Measurements from ENCODE around the gene ATP6V0E2.

The ATP6V0E2 gene

GRCh38 chr7:149838992-149839408, 34.8 kb upstream of the ATP6V0E2 start:
- no peak for FAIRE-seq

GRCh38 chr7:149839933-149840332, 33.8 kb upstream of the ATP6V0E2 start:
- peak; percentile 84 for FAIRE-seq

- FAIRE-seq = no peak
Observed at GRCh38 chr7:149843566-149843965, 30.2 kb upstream of the ATP6V0E2 start.

GRCh38 chr7:149844445-149844844, 29.3 kb upstream of the ATP6V0E2 start:
- no peak for FAIRE-seq

GRCh38 chr7:149845257-149845980, 28.4 kb upstream of the ATP6V0E2 start:
- no peak for FAIRE-seq

- FAIRE-seq = no peak
Observed at GRCh38 chr7:149846021-149846420, 27.7 kb upstream of the ATP6V0E2 start.

GRCh38 chr7:149846436-149847046, 27.2 kb upstream of the ATP6V0E2 start:
- FAIRE-seq = no peak

- FAIRE-seq = no peak
Observed at GRCh38 chr7:149849174-149849573, 24.6 kb upstream of the ATP6V0E2 start.

- FAIRE-seq = no peak
Observed at GRCh38 chr7:149850007-149850594, 23.7 kb upstream of the ATP6V0E2 start.

GRCh38 chr7:149850716-149851115, 23.1 kb upstream of the ATP6V0E2 start:
- FAIRE-seq = no peak

- FAIRE-seq = no peak
Observed at GRCh38 chr7:149851449-149851848, 22.3 kb upstream of the ATP6V0E2 start.

GRCh38 chr7:149853157-149853556, 20.6 kb upstream of the ATP6V0E2 start:
- FAIRE-seq = no peak

- no peak for FAIRE-seq
Observed at GRCh38 chr7:149854611-149855360, 19.0 kb upstream of the ATP6V0E2 start.

- no peak for FAIRE-seq
Observed at GRCh38 chr7:149855361-149856305, 18.1 kb upstream of the ATP6V0E2 start.

- no peak for FAIRE-seq
Observed at GRCh38 chr7:149856583-149856982, 17.2 kb upstream of the ATP6V0E2 start.

- no peak for FAIRE-seq
Observed at GRCh38 chr7:149859369-149859768, 14.4 kb upstream of the ATP6V0E2 start.

GRCh38 chr7:149859876-149860275, 13.9 kb upstream of the ATP6V0E2 start:
- FAIRE-seq = no peak

GRCh38 chr7:149860821-149861727, 12.7 kb upstream of the ATP6V0E2 start:
- FAIRE-seq = no peak

- FAIRE-seq = no peak
Observed at GRCh38 chr7:149861728-149862045, 12.1 kb upstream of the ATP6V0E2 start.

GRCh38 chr7:149862156-149862555, 11.6 kb upstream of the ATP6V0E2 start:
- FAIRE-seq = no peak

GRCh38 chr7:149863500-149863899, 10.3 kb upstream of the ATP6V0E2 start:
- no peak for FAIRE-seq
